HG03520 (cell line): ENCODE data around the gene ME3.
A peak's percentile ranks its signal among the peaks of the same experiment; 100 is the strongest.
"Not testable (repeated sequence)": the region's sequence is repeated elsewhere in the genome, so short reads cannot be mapped to it uniquely, and the experiment has no call there.

Experiments used
- ATAC-seq: cut with Tn5 transposase; IDR thresholded peaks from one replicate; pipeline ENCODE4 v1.9.1; 2021; ENCODE audit warnings: mild to moderate bottlenecking, moderate library complexity; ENCODE audit not compliant: unreplicated experiment

ME3 gene

DNA sequence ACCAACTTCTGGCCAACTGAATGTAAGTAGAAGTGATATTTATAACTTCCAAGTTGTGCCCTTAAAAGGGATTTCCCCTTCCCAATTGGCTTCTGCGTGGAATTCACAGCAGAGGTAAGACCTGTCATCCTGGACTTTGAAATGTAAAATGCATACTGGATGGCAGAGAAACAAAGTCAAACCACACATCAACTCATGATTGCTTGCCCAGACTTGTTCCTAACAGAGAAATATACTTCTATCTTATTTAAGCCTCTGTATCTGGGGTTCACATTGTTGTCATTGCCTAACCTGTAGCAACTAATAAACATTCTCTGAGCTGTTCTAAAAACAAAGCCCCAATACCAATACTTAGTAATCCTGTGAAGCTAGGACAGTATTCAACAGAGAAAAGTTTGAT, 6.2 kb downstream of the ME3 start:
- ATAC-seq = no peak

DNA sequence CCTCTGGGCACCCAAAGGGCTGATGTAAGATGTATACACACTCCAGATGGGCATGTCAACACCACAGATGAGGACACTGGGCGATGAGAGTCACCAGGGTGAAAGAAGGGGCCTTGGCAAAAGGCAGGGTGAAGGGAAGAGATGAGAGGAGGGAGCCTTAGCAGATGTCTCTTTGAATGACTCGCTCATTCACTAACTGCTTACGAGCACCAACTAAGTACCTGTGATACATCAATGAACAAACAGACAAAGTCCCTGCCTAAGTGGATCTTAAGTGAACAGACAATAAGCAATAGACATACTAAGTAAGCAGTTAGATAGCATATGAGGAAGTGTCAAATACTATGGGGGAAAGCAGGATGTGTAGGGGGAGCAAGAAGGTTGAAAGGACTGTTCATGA, 7.5 kb downstream of the ME3 start:
- no peak for ATAC-seq

DNA sequence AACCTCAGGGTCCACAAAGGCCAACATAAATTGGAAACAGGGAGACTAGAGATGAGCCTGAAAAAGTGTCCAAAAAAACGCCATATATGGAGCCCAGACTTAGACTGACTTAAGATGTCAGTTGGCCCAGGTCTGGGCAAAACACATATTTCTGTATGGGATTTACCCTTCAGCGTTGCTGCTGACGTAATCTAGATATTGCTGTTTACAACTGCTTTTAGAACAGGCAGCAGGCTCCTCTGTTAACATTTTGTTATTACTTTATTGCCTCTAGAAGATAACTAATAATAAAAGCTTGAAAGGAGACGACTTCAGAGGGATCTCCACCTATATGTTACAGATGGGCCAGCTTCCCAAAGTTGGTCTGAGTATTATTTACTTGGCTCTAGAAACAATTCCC, 8.7 kb downstream of the ME3 start:
- ATAC-seq = no peak

DNA sequence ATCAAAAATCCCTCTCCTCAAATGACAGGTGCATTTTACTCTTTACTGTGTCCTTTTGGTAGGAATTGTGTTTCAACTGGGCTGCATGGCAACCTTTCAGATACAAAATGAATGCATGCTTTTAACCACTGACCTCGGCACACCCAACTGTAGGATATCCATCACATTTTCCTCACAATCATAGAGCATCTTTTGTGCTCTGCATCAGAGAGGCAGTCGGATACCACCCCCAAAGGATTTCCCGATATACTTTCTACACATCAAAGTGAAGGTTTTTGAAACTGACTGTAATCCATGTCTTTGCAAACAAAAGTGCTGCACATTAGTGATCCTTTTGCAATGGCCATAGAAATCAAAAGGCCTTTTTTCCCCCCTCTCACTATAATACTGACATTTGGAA, 9.1 kb downstream of the ME3 start:
- no peak for ATAC-seq

DNA sequence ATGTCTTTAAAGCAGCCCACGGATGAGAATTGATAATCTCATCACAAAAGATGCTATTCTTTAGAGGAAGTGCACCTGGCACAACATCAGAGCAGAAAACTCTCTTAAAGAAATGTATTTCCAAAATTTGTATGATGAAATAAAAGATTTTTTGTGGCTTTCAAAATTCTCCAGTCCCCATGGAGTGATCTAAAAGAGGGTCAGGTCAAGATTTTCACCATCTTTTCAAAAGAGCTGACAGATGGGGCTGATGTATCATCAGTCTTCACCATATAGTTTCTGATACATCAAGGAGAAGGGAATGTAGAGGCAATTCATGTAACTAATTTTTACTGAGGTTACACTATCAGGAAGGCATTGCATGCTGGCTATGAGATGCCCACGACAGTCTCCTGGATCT, 11.7 kb downstream of the ME3 start:
- ATAC-seq = no peak

DNA sequence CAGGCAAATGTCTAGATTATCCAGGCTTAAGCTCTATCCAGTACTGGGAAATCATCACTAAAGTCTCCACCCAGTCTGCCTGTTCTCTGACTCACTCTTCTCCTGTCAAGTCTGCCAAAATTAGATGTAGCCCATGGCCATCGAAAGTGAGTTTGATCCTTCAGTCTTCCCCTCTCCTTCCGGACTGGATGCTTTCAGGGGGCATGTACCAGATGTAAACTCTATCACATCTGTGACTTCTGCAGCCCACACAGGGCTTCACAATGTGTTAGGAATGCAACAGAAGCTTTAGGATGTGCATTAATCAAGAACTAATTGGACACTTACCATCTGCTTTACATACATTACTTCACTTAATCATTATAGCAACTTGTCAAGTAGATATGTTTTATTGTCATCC, 12.3 kb downstream of the ME3 start:
- ATAC-seq = no peak

DNA sequence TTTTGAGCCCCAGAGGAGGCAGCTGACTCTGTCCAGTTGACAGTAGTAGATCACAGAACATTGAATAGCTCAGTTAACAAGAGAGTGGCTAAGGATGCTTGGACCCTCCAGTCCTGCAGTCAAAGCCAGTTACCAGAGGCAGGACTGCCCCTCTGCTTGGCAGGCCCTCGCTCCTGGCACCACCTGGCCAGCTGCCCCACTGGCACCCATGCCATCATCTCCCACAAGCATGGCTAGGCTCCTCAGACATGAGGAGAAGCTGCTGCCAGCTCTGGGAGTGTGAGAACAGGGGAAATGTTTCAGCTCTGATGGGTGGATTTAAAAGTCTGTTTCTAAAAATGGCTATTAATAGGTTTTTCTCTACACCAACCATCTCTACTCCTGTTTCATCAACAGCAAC, 13.9 kb downstream of the ME3 start:
- no peak for ATAC-seq

DNA sequence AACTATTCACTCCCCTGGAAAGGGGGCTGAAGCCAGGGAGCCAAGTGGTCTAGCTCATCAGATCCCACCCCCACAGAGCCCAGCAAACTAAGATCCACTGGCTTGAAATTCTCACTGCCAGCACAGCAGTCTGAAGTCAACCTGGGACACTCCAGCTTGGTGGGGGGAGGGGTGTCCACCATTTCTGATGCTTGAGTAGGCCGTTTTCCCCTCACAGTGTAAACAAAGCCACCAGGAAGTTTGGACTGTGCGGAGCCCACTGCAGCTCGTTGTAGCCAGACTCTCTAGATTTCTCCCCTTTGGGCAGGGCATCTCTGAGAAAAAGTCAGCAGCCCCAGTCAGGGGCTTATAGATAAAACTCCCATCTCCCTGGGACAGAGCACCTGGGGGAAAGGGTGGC, 27.2 kb downstream of the ME3 start:
- not testable (repeated sequence) for ATAC-seq

DNA sequence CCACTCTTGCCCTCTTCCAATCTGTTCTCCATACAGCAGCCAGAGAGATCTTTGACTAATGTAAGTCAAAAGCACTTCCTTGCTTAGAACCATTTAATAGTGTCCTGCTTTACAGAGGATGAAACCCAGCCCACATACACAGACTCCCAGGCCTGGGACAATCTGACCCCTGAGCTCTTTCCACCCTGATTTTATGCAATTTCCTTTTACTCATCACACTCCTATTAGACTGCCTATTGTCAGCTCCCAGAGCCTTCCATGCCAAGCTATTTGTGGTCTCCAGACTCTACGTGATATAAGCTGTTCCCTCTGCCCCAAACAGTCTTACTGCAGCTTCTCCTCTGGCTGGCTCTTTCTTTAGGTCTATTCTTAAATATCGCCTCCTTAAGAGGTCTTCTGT, 28.1 kb downstream of the ME3 start:
- ATAC-seq = no peak

DNA sequence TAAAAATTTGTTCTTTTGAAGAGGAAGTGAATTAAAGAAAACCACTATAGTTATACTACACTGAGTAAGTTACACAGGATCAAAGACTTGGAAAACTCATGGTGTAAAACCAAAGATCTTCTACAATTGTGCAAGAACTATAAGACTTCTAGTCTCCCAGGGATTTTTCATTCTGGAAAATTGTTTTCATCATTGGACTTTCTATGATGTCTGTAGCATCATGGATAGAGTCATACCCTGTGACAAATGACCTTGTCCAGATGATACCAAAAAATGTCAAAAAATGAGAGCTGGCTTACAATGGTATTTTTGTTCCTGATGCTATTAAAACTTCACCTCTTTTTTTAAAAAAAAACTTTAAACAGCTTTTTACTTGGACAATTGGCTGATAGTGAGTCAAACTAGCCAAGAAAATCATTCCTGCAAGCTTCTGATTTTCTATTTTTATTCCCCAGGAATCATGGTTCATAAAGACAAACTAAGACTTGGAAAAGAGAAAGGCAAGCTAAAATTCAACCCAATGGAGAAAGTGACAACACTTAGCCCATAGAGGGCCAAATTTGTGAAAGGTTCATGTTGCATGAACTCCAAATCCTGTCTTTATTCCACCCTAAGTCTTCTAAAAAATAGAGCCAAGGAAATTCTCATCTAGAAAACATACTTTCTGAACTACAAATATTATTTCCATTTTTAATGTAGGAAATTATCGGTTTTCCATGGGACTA, 30.7 kb downstream of the ME3 start:
- no peak for ATAC-seq

DNA sequence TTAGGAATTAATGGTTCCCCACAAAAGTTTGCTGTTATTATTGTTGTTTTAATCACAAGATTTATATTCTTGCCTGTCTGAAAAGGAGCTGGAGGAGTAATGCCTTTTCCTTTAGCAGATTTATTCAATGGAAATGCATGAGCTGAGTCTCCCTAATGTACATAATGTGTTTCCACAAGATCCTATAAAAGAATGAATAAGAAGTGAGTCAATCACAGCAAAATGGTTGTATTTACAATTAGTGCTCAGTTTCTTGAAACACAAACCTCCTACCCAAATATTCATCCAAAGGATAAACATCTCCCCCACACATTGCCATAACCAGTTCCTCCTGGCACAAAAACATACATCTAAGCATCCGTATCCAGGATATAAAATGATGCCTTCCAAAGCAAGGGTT, 33.3 kb downstream of the ME3 start:
- no peak for ATAC-seq

DNA sequence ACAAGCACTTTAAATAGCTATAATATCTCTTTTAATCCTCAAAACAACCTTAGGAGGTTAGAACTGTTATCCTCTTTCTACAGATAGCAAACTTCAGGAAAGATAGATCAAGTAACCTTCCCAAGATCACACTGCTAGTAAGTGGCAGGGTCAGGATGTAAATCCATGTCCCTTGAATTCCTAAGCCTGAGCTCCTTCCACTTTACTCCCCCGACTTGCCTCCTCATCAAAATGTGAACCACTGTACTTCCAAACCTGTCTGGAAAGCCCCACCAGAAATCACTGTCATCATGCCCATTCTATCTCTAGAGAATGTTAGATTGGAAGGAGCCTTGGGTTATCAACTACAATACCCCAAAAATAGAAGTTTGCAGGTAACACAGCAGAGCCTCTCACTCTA, 33.7 kb downstream of the ME3 start:
- no peak for ATAC-seq

DNA sequence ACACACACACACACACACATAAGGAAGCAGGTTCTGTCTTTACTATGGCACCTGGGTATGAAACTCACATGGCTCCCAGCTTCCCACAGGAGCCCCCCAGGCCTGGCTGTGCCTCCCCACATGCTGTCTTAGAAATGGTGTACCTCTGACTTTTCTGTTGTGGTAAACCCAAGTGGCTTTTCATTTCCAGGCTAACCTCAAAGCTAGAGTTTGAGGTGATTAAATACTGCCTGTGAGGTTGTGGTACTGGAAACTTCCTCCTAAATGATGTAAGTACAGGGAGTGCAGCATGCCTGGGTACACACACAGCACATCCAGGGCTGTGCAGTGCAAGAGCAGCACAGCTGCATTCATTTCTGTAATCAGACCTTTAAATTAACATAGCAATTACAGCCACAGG, 34.4 kb downstream of the ME3 start:
- ATAC-seq = no peak

DNA sequence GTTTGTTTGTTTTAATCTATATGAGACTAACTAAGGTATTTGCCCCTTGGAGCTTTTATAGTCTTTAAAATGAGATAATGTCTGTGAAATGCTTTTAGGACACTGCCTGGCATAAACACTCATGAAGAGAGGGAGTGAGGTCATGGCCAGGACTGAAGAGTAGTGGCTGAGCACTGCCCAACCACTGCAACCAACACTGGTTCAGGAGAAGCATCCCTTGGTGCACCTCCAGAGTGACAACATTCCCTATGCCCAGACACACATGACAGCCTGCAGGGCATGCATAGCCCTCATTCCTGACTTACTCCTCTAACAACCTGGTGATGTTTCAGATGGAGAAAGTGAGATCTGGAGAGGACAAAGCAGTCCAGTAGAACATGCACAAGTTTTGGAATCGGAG, 36.1 kb downstream of the ME3 start:
- ATAC-seq = no peak

DNA sequence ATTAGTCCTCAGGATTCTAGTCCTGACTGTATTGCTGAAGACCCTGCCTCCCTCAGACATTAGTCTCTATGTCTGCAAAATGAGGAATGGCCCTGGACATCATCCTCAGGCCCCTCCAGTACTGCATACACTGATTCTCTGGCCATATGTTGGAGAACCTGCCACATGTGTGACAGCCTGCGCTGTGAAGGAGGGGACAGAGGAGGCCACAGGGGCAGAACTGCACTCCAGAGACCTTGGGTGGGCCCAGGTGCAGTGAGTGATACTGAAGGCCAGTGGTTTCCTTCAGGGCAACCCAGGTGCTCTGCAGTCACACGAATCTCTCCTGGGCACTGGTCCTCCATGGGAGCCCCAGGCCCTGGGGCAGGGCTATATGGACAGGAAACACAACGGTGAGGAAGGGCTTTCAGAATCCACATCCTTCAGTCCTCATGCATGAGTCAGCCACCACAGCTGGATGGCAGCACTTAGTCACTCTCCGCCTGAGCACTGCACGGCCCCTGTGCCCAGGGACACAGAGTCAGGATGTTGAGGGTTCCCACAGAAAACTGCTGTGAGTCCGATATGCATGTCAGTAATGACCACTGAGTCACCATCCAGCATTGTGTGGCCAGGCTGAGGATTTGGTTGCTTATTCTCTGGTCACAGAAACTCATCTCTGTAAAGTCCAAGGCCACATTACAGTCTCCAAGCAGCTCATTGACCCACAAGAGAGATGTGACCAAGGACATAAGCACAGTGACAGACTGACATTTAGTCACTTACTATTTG, 39.7 kb downstream of the ME3 start:
- peak; percentile 49 for ATAC-seq

DNA sequence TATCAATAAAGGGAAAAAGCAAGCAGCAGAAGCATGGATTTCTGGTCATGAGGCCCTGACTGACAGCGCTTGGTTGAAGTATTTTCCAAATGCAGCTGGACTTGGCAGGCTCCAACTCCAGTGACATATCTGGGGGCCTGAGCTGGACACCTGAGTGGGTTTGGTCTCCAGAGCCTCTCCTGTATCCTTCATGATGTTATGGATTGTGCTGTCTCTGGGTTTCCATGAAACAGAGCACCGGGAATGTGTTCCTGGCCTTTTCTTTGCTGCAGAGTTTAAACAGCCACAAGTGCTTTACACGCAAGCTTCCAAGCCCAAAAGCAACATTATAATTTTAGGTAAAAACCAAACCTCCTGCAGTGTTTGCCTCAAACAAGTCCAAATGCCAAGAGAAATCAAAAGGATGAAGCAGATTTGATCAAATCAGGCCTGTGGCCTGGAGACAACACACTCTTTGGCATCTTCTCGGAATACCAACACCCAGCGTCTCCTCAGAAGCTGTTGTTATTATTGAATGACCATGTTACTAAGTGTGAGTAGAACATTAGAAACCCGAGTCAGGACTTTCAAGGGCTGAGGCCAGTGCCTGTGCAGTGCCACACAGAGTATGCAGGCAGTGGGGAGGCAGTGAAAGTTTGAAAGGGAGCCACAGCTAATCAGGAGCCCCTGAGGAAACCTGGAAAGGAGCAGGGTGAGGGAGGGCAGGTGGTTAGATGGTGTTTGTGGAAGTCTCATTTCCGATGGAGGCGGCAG, 42.0 kb downstream of the ME3 start:
- ATAC-seq = no peak

DNA sequence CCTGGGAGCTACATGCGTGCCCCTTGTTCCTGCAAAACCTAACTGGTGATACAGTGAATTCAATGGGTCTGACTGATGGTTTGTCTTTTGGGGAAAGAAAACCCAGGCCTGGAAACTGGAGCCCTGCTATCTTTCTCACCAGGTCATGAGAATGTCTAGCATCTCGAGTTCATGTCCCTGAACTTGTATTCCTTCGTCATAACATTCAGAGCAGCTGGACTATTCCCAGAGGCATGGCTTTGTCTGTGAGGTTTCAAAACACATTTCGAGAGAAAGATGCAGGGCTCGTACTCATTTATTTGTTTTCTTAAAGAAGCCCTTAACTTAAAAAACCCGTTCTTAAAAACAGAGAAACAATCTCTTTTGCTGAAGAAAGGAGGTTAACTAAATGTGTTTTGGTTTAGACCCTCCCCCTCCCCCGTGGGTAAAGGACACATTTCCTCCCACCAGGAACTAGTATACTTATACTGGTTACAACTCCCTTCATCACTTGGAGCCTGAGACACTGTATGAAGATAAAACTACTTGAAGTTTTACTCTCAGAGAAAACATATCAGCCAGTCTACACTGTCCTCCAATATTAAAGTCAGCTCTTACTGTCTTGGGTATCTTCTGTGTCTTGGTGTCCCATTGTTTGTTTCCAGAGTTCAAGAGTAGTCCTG, 43.2 kb downstream of the ME3 start:
- no peak for ATAC-seq

DNA sequence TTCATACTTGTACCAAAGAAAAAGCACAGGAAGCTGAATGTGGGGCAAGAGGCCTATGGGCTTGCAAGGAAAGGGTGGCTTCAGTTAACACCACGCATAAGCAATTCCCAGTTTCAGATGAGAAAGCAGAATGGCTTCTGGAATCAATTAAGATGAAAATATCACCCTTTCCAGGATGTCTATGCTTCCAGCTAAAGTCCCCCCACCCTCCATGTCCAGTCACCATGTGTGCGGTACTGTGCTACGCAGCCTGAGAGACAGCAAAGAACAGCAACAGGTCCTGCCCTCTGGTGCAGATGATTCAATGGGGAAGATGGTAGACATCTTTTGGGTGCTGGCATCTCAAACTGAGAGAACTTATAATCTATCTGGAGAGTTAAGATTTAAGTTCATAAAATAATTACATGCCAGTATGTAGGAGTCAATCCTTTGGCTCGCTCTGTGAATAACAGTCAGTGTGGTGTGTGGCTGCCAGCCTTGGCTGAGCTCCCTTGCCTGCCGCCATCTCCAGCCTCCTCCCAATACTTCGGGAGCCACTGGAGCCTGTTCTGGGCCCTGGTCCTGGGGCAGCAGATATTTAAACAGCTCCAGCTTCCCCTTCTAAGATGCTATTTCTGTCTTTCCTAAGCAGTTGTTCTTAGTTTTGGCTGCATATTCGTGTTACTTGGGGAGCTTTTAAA, 44.5 kb downstream of the ME3 start:
- no peak for ATAC-seq

DNA sequence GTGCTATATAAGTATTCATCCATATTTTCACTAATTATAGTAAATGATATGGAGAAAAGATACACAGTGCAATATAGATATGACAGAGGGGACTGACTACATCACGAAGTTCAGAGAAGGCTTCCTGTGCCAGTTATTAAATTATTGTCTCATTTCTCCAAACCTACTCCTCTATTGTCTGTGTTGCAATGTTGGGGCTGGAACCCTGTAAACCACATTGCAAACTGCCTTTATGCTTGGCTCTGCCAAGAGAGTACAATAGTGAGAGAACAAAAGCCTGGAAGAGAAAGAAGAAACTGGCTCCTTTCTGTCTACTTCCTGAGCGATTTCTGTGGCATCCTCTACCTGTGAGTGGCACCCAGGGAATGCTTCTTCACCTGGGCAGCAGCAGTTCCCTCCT, 46.4 kb downstream of the ME3 start:
- no peak for ATAC-seq

DNA sequence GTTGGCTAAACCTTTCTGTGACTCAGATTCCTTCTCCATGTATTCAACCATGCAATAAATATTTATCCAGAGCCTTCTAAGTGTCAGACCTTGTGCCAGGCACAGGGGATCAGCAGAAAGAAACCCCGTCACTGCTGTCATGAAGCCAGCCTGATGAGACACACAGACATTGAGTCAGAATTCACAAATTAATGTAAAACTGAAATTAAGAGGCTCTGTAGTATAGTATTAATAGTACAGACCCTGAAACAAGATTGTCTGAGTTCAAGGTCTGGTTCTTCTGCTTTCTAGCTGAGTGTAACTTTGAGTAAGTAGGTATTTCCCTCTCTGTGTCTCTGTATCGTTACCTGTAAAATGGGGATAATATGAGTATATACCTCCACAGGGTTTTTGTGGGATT, 46.9 kb downstream of the ME3 start:
- peak; percentile 63 for ATAC-seq

DNA sequence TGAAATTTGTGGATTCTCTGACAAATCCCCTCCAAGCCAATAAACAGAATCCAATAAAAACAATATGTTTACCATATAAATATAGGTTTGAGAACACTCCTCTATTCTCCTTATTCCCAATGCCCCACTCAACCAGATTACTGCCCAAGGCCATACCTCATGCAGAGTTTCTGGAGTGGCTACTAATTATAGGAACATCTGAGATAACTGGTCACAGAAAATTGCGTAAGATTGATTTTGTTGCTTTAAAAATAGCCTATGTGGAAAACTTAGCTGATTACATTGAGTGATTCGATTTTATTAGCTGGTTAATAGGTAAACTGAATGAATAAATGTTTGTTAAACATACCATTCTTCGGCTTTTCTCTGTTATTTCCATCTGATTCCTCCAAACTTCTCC, 48.0 kb downstream of the ME3 start:
- no peak for ATAC-seq
